Measurements from ENCODE around the gene PURA. TPM values are rescaled to one million over a fixed set of nuclear protein-coding genes. Genes with fewer than 3 reads are reported as not detected.
"Not testable (repeated sequence)": the region's sequence is repeated elsewhere in the genome, so short reads cannot be mapped to it uniquely, and the experiment has no call there.

Gene PURA
- total RNA-seq, 1 experiment from 2014 or later = 12.2 TPM

- no peak for DNase-seq (ENCODE audit: low read depth)
Observed at GRCh38 chr5:140135127-140135526, 21.2 kb downstream of the PURA start.

- DNase-seq (ENCODE audit: low read depth) = no peak
Observed at GRCh38 chr5:140136624-140137023, 22.7 kb downstream of the PURA start.

GRCh38 chr5:140140435-140140834 lies 26.5 kb downstream of the PURA start:
- no peak for DNase-seq (ENCODE audit: low read depth)

- DNase-seq (ENCODE audit: low read depth) = no peak
Observed at GRCh38 chr5:140141241-140141640, 27.3 kb downstream of the PURA start.

- no peak for DNase-seq (ENCODE audit: low read depth)
Observed at GRCh38 chr5:140142246-140142645, 28.3 kb downstream of the PURA start.

- no peak for DNase-seq (ENCODE audit: low read depth)
Observed at GRCh38 chr5:140142856-140143255, 28.9 kb downstream of the PURA start.

- DNase-seq (ENCODE audit: low read depth) = no peak
Observed at GRCh38 chr5:140143521-140144258, 29.8 kb downstream of the PURA start.

GRCh38 chr5:140145256-140145655 lies 31.3 kb downstream of the PURA start:
- DNase-seq (ENCODE audit: low read depth) = no peak

GRCh38 chr5:140145818-140146522 lies 32.1 kb downstream of the PURA start:
- no peak for DNase-seq (ENCODE audit: low read depth)

- DNase-seq (ENCODE audit: low read depth) = no peak
Observed at GRCh38 chr5:140146523-140146842, 32.6 kb downstream of the PURA start.

GRCh38 chr5:140147460-140147859 lies 33.6 kb downstream of the PURA start:
- DNase-seq (ENCODE audit: low read depth) = no peak

- DNase-seq (ENCODE audit: low read depth) = peak; percentile 33
Observed at GRCh38 chr5:140148508-140148907, 34.6 kb downstream of the PURA start.

GRCh38 chr5:140150201-140150600 lies 36.3 kb downstream of the PURA start:
- no peak for DNase-seq (ENCODE audit: low read depth)

- no peak for DNase-seq (ENCODE audit: low read depth)
Observed at GRCh38 chr5:140151144-140152021, 37.5 kb downstream of the PURA start.

- no peak for DNase-seq (ENCODE audit: low read depth)
Observed at GRCh38 chr5:140152022-140152999, 38.4 kb downstream of the PURA start.

GRCh38 chr5:140153255-140153654 lies 39.3 kb downstream of the PURA start:
- no peak for DNase-seq (ENCODE audit: low read depth)

GRCh38 chr5:140153905-140154304 lies 40.0 kb downstream of the PURA start:
- no peak for DNase-seq (ENCODE audit: low read depth)

- not testable (repeated sequence) for DNase-seq (ENCODE audit: low read depth)
Observed at GRCh38 chr5:140154710-140155381, 40.9 kb downstream of the PURA start.

- DNase-seq (ENCODE audit: low read depth) = peak; percentile 82
Observed at GRCh38 chr5:140157032-140157781, 43.3 kb downstream of the PURA start.
